HS-27A (cell line): ENCODE results near the gene TFE3.
"Not testable (repeated sequence)": the region's sequence is repeated elsewhere in the genome, so short reads cannot be mapped to it uniquely, and the experiment has no call there.

ENCODE experiments used
- DNase-seq: peaks from one replicate; pipeline ENCODE4 v3.0.0-alpha.2; 2012; ENCODE audit warnings: low read depth, missing footprints

Gene TFE3

GRCh38 chrX:49001521-49002090, 41.6 kb downstream of the TFE3 start:
- DNase-seq, result peak; percentile 4

GRCh38 chrX:49000636-49001035, 42.5 kb downstream of the TFE3 start:
- DNase-seq, result no peak

GRCh38 chrX:48999030-48999429, 44.1 kb downstream of the TFE3 start:
- no peak for DNase-seq

DNA sequence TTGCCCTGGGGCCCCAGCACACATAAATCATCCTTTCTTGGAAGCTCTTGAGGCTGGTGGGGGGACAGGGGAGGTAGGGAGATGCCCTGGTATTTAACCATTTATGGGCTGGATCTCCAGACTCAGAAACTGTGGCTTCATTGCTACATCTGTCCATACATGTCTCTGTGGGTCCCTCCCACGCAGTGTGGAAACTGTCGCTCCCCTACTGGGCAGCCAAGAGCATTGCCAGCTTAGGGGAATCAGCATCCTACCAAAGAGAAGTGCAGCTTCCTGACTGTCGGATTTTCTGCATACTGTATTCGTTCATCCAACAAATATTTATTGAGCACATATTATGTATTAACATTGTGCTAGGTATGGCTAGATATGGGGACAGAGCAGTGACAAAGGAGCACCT, 44.8 kb downstream of the TFE3 start:
- no peak for DNase-seq

DNA sequence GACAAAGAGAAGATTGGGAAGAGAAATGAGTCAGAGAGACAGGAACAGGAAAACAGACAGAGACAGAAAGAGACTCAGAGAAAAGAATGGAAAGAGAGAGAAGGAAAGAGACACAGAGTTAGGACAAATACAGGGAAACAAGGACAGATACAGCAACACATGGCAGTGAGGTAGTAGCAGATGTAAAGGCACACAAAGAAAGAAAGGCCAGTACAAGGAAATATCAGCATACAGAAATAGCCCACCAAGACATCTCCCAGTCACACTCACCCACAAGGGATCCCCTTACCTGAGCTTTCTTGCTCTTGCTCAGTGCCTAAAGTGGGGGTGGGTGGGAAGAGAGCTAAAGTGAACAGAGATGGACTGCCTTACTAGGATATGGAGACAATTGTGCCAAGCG, 45.3 kb downstream of the TFE3 start:
- no peak for DNase-seq

GRCh38 chrX:48997455-48997854, 45.7 kb downstream of the TFE3 start:
- no peak for DNase-seq

GRCh38 chrX:48996969-48997368, 46.2 kb downstream of the TFE3 start:
- no peak for DNase-seq

DNA sequence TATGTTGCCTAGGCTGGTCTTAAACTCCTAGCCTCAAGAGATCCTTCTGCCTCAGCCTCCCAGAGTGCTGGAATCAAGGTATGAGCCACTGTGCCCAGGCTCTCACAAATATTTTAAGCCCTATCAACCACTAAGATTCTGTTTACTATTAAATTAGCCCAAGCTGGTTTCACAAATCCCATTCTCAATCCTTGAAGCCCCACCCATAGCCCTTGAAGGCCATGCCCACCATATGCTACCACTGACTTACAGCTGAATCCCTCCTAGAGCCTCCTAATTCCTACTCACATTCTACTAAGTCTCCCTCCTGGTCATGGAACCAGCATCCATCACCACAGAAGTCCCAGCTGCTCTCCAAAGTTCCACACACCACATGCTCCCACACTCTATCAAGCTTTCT, 50.8 kb downstream of the TFE3 start:
- DNase-seq, result no peak

GRCh38 chrX:48989483-48989882, 53.7 kb downstream of the TFE3 start:
- DNase-seq, result no peak

- no peak for DNase-seq
These were observed 59.3 kb downstream of the TFE3 start for GRCh38 chrX:48983896-48984295.

DNA sequence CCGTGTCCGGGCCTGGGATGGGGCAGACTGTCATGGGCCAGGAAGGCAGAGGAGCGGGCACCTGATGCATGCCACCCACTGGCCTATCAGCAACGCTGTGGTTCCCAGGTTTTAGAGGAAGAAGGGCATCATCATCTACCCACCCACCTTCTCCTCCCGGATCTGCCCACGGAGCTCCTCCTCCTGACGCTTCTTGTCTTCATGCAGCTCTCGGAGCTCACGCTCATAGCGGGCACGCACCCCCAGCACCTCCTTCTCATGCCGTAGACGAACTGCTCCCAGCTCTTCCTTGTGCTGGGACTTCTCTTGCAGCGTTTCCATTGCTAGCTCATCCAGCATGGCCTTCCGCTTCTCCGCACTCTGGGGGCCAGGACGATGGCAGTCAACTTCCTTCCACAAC, 60.1 kb downstream of the TFE3 start:
- DNase-seq, result no peak

DNA sequence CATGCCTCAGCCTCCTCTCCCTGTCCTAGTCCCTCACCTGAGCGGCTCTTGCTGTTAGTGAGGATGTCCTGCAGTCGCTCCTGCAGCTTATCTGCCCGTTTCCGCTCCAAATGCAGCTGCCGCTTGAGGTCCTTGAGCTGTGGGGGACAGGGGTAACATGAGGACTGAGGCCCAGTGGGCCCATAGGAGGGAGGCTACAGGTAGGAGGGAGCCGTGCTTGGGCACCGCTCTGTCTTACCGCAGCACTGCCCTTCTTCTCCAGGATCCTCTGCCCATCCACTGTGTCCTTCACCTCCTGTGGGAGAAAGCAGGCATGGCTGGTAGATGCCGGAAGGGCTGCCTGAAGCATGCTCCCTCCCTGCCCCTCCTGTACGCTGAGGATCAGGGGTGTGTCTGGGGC, 62.0 kb downstream of the TFE3 start:
- no peak for DNase-seq

DNA sequence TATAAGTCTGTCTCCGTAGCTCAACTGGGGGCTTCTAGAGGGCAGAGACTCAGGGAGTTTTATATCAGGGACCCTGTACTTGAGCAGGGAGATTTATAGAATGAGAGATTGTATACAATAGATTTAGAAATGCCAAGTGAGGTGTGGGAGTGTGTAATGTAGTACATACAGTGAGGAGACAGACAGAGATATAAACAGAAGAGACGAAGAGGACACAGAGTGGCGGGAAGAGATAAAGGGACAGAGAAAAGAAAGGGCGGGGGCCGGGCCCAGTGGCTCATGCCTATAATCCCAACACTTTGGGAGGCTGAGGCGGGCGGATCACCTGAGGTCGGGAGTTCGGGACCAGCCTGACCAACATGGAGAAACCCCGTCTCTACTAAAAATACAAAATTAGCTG, 62.8 kb downstream of the TFE3 start:
- not testable (repeated sequence) for DNase-seq
